Astrocyte (in vitro differentiated cells and primary cell): ENCODE data around the gene LRCH1. TPM values are rescaled to one million over a fixed set of nuclear protein-coding genes. Genes with fewer than 3 reads are reported as not detected.

ENCODE experiments used
- DNase-seq: peaks from one replicate; pipeline ENCODE4 v3.0.0-alpha.2; 2010; ENCODE audit warnings: low read depth
- FAIRE-seq: peaks from 2 replicates; lab custom pipeline; 2011; peaks lifted over from hg19 to GRCh38; lab: Jason Lieb, UNC
- H2AFZ ChIP-seq: 2 replicates; pipeline ENCODE4 v1.6.0; 2012; ENCODE audit warnings: low read depth, low read length, inconsistent platforms
- H3K27ac ChIP-seq: 2 replicates; pipeline ENCODE4 v1.5.1; 2011; ENCODE audit warnings: low read depth, low read length, inconsistent platforms
- H3K27me3 ChIP-seq: 2 replicates; pipeline ENCODE4 v1.6.0; 2011; ENCODE audit warnings: low read length, inconsistent platforms; ENCODE audit not compliant: insufficient read depth
- H3K36me3 ChIP-seq: 2 replicates; pipeline ENCODE4 v1.5.1; 2011; ENCODE audit warnings: low read length, inconsistent platforms; ENCODE audit not compliant: insufficient read depth
- H3K4me1 ChIP-seq: 2 replicates; pipeline ENCODE4 v1.5.1; 2011; ENCODE audit warnings: low read length, inconsistent platforms; ENCODE audit not compliant: insufficient read depth
- H3K4me2 ChIP-seq: 2 replicates; pipeline ENCODE4 v1.6.0; 2012; ENCODE audit warnings: low read length, inconsistent platforms
- H3K4me3 ChIP-seq: 2 replicates; pipeline ENCODE4 v1.5.1; 2011; ENCODE audit warnings: low read depth, mild to moderate bottlenecking, low read length, inconsistent platforms; ENCODE audit not compliant: insufficient read depth
- H3K79me2 ChIP-seq: 2 replicates; pipeline ENCODE4 v1.6.0; 2012; ENCODE audit warnings: mild to moderate bottlenecking, low read length, inconsistent platforms; ENCODE audit not compliant: insufficient read depth
- H3K9ac ChIP-seq: 2 replicates; pipeline ENCODE4 v1.6.0; 2012; ENCODE audit warnings: mild to moderate bottlenecking, low read length, inconsistent platforms
- H3K9me3 ChIP-seq: 2 replicates; pipeline ENCODE4 v1.5.1; 2012; ENCODE audit warnings: low read depth, mild to moderate bottlenecking, low read length, inconsistent platforms; ENCODE audit not compliant: insufficient read depth
- H4K20me1 ChIP-seq: 2 replicates; pipeline ENCODE4 v1.6.0; 2012; ENCODE audit warnings: low read length, inconsistent platforms; ENCODE audit not compliant: insufficient read depth
- H3K27ac Mint-ChIP-seq: one replicate; pipeline ENCODE4 v1.8.0; 2021; ENCODE audit warnings: mild to moderate bottlenecking, mixed read lengths; ENCODE audit not compliant: unreplicated experiment
- H3K27me3 Mint-ChIP-seq: one replicate; pipeline ENCODE4 v1.8.0; 2021; ENCODE audit warnings: low read depth, mixed read lengths; ENCODE audit not compliant: unreplicated experiment
- H3K36me3 Mint-ChIP-seq: one replicate; pipeline ENCODE4 v1.8.0; 2021; ENCODE audit warnings: low read depth, mixed read lengths; ENCODE audit not compliant: unreplicated experiment
- H3K4me1 Mint-ChIP-seq: one replicate; pipeline ENCODE4 v1.8.0; 2021; ENCODE audit warnings: low read depth, mixed read lengths; ENCODE audit not compliant: unreplicated experiment
- H3K4me3 Mint-ChIP-seq: one replicate; pipeline ENCODE4 v1.8.0; 2021; ENCODE audit warnings: mild to moderate bottlenecking, moderate library complexity, mixed read lengths; ENCODE audit not compliant: unreplicated experiment
- H3K9me3 Mint-ChIP-seq: one replicate; pipeline ENCODE4 v1.8.0; 2021; ENCODE audit warnings: mild to moderate bottlenecking, mixed read lengths; ENCODE audit not compliant: unreplicated experiment
- CTCF ChIP-seq: IDR thresholded peaks from 2 replicates; pipeline ENCODE4 v1.5.1; 2011; ENCODE audit warnings: low read depth, mild to moderate bottlenecking, inconsistent platforms, low read length, moderate library complexity; ENCODE audit not compliant: insufficient read depth
- EZH2 ChIP-seq: IDR thresholded peaks from 2 replicates; pipeline ENCODE4 v1.6.1; 2012; ENCODE audit warnings: mild to moderate bottlenecking, low read length, inconsistent platforms; ENCODE audit not compliant: insufficient read depth
- total RNA-seq: library from RNA; stranded (reverse); gene quantifications from 2 replicates; pipeline ENCODE4 v1.2.1, GENCODE V29; 2021

Gene LRCH1
- total RNA-seq, 1 donor from 2014 or later = 17.7 TPM

GRCh38 chr13:46620471-46620870, 67.5 kb downstream of the LRCH1 start:
- no peak overlapping the region for H3K4me3 ChIP-seq
- H4K20me1 ChIP-seq = peaks cover 74% of the 10 kb centered on the region
- H3K9me3 ChIP-seq = no peaks in the 10 kb centered on the region
- no peak overlapping the region for H3K4me2 ChIP-seq
- no peaks in the 10 kb centered on the region for H3K27me3 ChIP-seq
- H3K9me3 Mint-ChIP-seq = no peaks in the 10 kb centered on the region
- no peak overlapping the region for H3K9ac ChIP-seq
- H3K27ac Mint-ChIP-seq = no peak overlapping the region
- H3K27ac ChIP-seq = no peak overlapping the region
- H3K4me1 ChIP-seq = peaks cover 8% of the 10 kb centered on the region
- H3K36me3 Mint-ChIP-seq = no peaks in the 10 kb centered on the region
- peaks cover 55% of the 10 kb centered on the region for H3K4me1 Mint-ChIP-seq
- peaks cover 83% of the 10 kb centered on the region for H3K79me2 ChIP-seq
- FAIRE-seq = no peak
- no peak overlapping the region for H2AFZ ChIP-seq
- H3K27me3 Mint-ChIP-seq = no peaks in the 10 kb centered on the region
- H3K4me3 Mint-ChIP-seq = no peak overlapping the region
- TF ChIP-seq CTCF = no peak
- TF ChIP-seq EZH2 = no peak
- DNase-seq = no peak
- H3K36me3 ChIP-seq = no peaks in the 10 kb centered on the region

- Histone ChIP-seq H2AFZ (no peak overlapping the region), H3K79me2 (peaks cover 86% of the 10 kb centered on the region), H3K27me3 (no peaks in the 10 kb centered on the region), H3K4me1 (peaks cover 8% of the 10 kb centered on the region), H3K9me3 (no peaks in the 10 kb centered on the region), H3K4me2 (no peak overlapping the region), H3K4me3 (no peak overlapping the region), H3K27ac (no peak overlapping the region), H3K36me3 (no peaks in the 10 kb centered on the region), H3K9ac (no peak overlapping the region), H4K20me1 (peaks cover 74% of the 10 kb centered on the region)
- H3K4me1 Mint-ChIP-seq = peaks cover 49% of the 10 kb centered on the region
- no peaks in the 10 kb centered on the region for H3K36me3 Mint-ChIP-seq
- no peak overlapping the region for H3K4me3 Mint-ChIP-seq
- no peaks in the 10 kb centered on the region for H3K27me3 Mint-ChIP-seq
- no peak overlapping the region for H3K27ac Mint-ChIP-seq
- no peak for DNase-seq
- no peak for TF ChIP-seq CTCF
- no peak for TF ChIP-seq EZH2
- no peak for FAIRE-seq
- no peaks in the 10 kb centered on the region for H3K9me3 Mint-ChIP-seq
Measured at GRCh38 chr13:46621133-46621532, 68.2 kb downstream of the LRCH1 start.

GRCh38 chr13:46621792-46622629, 69.0 kb downstream of the LRCH1 start:
- Histone ChIP-seq H3K36me3 (no peaks in the 10 kb centered on the region), H3K4me3 (no peak overlapping the region), H3K4me2 (no peak overlapping the region), H3K27me3 (no peaks in the 10 kb centered on the region), H3K79me2 (peaks cover 83% of the 10 kb centered on the region), H3K9ac (no peak overlapping the region), H3K4me1 (peaks cover 8% of the 10 kb centered on the region), H4K20me1 (peaks cover 74% of the 10 kb centered on the region), H3K27ac (no peak overlapping the region), H3K9me3 (no peaks in the 10 kb centered on the region), H2AFZ (no peak overlapping the region)
- peaks cover 40% of the 10 kb centered on the region for H3K4me1 Mint-ChIP-seq
- TF ChIP-seq CTCF (no peak), EZH2 (no peak)
- H3K27me3 Mint-ChIP-seq = no peaks in the 10 kb centered on the region
- no peak for FAIRE-seq
- H3K36me3 Mint-ChIP-seq = no peaks in the 10 kb centered on the region
- H3K27ac Mint-ChIP-seq = no peak overlapping the region
- no peak for DNase-seq
- H3K9me3 Mint-ChIP-seq = no peaks in the 10 kb centered on the region
- H3K4me3 Mint-ChIP-seq = no peak overlapping the region
